ENCODE measurements around the gene FOXE1.
A peak's percentile ranks its signal among the peaks of the same experiment; 100 is the strongest.

FOXE1 gene

DNA sequence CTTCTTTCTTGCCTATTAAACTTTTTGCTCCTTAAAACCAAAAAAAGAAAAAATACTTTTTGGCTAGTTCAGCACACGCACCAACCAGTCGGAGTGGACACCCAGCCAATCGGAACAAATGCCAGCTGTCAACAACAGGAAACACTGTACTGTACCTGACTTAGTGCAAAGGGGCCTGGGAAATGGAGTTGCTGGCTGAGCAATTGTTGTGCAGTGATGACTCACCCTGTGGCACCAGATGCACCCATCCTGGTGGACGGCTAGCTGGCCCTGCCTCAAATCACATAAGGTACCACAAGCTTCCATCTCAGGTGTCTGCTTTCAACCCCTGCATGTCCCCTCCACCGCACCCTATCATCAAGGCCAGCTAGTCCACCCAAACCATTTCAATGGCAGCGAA, 20.9 kb downstream of the FOXE1 start:
- H3K36me3 ChIP-seq (ENCODE audit: insufficient read depth, low read length): no peaks in the 10 kb centered on the region
- H3K4me1 ChIP-seq (ENCODE audit: control insufficient read depth, insufficient read depth, low read length): peaks cover 15% of the 10 kb centered on the region
- no peak overlapping the region for H3K4me3 ChIP-seq (ENCODE audit: low read length)
- H3K4me2 ChIP-seq (ENCODE audit: low read length): no peak overlapping the region
- H3K27me3 ChIP-seq (ENCODE audit: control insufficient read depth, insufficient read depth, low read length): peaks cover 16% of the 10 kb centered on the region
- no peaks in the 10 kb centered on the region for H3K9me3 ChIP-seq (replicated peaks; ENCODE audit: low read length)
- no peak overlapping the region for H3K9ac ChIP-seq (ENCODE audit: low read depth, low read length)

DNA sequence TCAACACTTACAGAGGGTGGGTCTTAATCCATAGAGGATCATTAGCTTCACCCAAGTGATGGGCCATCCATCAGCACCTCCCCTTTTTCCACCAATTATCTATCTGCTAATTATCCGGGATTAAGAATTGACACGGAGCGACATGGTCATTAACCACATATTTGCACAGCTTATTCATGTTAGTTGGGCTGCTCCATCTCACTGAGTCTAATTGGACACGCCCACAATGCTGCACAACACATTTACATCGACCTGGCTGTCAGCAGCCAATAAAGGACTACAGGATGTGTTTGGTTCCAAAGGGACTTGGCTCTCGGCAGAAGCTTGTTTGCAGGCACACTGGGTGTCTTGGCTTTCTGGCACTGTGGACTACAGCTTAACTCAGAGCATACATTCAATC, 21.6 kb downstream of the FOXE1 start:
- no peaks in the 10 kb centered on the region for H3K36me3 ChIP-seq (ENCODE audit: insufficient read depth, low read length)
- peaks cover 11% of the 10 kb centered on the region for H3K27me3 ChIP-seq (ENCODE audit: control insufficient read depth, insufficient read depth, low read length)
- H3K9me3 ChIP-seq (replicated peaks; ENCODE audit: low read length): no peaks in the 10 kb centered on the region
- H3K9ac ChIP-seq (ENCODE audit: low read depth, low read length): no peak overlapping the region
- H3K4me1 ChIP-seq (ENCODE audit: control insufficient read depth, insufficient read depth, low read length): peaks cover 15% of the 10 kb centered on the region
- no peak overlapping the region for H3K4me2 ChIP-seq (ENCODE audit: low read length)
- no peak overlapping the region for H3K4me3 ChIP-seq (ENCODE audit: low read length)

DNA sequence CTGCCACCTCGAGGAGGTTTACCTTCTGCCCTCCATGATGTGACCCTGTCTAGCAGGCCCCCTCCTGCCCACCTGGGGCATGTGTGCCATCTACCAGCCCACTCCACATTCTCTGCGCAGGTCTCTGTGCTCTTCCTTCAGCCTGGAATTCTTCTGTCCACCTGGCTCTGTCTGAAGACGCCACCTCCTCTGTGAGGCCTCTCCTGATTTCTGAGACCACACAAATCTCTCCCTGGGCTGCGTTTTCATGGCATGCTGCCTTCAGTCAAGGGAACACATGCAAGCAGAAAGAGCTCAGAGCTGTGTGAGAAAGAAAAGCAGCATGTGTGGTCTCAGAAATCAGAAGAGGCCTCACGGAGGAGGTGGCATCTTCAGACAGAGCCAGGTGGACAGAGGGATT, 22.1 kb downstream of the FOXE1 start:
- H3K4me1 ChIP-seq (ENCODE audit: control insufficient read depth, insufficient read depth, low read length): peaks cover 15% of the 10 kb centered on the region
- no peaks in the 10 kb centered on the region for H3K9me3 ChIP-seq (replicated peaks; ENCODE audit: low read length)
- no peak overlapping the region for H3K9ac ChIP-seq (ENCODE audit: low read depth, low read length)
- H3K36me3 ChIP-seq (ENCODE audit: insufficient read depth, low read length): no peaks in the 10 kb centered on the region
- H3K4me2 ChIP-seq (ENCODE audit: low read length): no peak overlapping the region
- peaks cover 10% of the 10 kb centered on the region for H3K27me3 ChIP-seq (ENCODE audit: control insufficient read depth, insufficient read depth, low read length)
- H3K4me3 ChIP-seq (ENCODE audit: low read length): no peak overlapping the region

DNA sequence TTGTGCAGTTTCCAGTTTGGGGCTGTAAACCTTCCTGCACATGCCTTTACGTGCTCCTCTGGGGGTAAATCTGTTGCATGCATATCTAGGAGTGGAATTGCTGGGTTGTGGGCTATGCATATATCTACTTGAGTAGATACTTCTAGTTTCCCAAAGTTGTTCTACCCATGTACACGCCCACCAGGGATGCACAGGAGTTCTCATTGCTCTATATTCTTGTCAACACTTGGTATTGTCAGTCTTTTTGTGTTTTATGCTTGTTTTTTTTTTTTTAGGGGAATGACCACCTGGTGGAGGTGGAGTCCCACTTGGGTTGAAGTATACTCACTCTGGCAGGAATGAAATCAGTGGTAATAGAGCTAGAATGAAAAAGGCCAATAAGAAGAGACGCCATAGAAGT, 23.0 kb downstream of the FOXE1 start:
- Histone ChIP-seq H3K9ac (ENCODE audit: low read depth, low read length) (peak overlapping the region; percentile 19), H3K4me3 (ENCODE audit: low read length) (no peak overlapping the region), H3K36me3 (ENCODE audit: insufficient read depth, low read length) (no peaks in the 10 kb centered on the region), H3K4me1 (ENCODE audit: control insufficient read depth, insufficient read depth, low read length) (peaks cover 15% of the 10 kb centered on the region), H3K27me3 (ENCODE audit: control insufficient read depth, insufficient read depth, low read length) (peaks cover under 1% of the 10 kb centered on the region), H3K9me3 (replicated peaks; ENCODE audit: low read length) (no peaks in the 10 kb centered on the region), H3K4me2 (ENCODE audit: low read length) (peak overlapping the region; percentile 71)

DNA sequence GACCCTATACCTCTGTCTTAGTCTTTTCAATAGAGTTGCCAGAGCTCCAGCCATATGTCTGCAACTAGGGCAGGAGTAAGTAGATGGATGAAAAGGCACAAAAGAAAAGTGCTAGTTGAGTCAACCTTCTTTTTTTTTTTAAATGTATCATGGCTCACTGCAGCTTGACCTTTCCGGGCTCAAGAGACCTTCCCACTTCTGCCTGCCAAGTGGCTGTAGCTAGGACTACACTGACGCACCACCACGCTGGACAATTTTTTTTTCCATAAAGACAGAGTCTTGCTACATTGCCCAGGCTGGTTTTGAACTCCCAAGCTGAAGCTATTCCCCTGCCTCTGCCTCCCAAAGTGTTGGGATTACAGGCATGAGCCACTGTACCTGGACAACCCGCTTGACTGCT, 27.3 kb downstream of the FOXE1 start:
- no peak overlapping the region for H3K4me2 ChIP-seq (ENCODE audit: low read length)
- peaks cover 15% of the 10 kb centered on the region for H3K4me1 ChIP-seq (ENCODE audit: control insufficient read depth, insufficient read depth, low read length)
- no peak overlapping the region for H3K4me3 ChIP-seq (ENCODE audit: low read length)
- H3K36me3 ChIP-seq (ENCODE audit: insufficient read depth, low read length): no peaks in the 10 kb centered on the region
- H3K9ac ChIP-seq (ENCODE audit: low read depth, low read length): no peak overlapping the region
- no peaks in the 10 kb centered on the region for H3K27me3 ChIP-seq (ENCODE audit: control insufficient read depth, insufficient read depth, low read length)
- no peaks in the 10 kb centered on the region for H3K9me3 ChIP-seq (replicated peaks; ENCODE audit: low read length)

DNA sequence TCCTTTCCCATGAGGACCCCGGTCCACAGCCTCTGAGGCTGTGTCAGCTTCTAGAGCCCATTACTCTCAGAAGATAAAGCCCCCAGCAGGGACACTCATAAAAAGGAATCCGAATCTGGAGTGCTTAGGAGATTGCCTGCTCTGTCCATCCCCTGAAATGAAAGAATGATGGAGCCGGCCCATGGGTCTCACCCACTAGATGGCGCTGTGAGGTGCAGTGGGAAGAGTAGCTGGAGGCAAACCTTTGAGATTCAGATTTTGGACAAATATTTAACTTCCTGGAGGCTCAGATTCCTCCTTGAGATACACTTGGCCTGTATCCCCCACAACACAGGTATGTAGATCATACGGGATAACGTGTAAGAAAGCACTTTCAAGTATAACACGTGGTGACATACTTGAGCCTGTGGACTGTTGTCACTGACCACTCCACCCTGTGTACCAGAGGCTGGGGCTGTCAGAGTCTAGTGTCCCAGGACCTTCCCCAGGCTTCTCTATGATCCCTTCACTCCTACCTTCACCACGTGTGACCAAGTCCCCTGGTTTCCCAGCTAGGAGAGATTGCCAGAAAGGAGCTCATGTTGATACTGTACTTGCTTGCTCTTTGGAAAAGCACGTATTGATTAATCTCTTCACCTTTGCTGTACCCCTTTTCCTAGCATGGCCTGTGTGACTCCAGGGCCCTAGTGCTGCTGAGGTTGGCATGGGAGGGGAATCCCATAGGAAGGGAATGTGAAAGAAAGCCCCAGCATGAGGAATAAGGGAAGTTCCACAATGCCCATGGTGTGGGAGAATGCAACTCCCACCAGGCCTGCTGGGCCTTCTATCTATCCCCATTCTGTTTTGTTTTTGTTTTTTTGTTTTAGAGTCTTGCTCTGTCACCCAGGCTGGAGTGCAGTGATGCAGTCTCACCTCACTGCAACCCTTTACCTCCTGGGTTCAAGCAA, 37.2 kb downstream of the FOXE1 start:
- Histone ChIP-seq H3K9me3 (replicated peaks; ENCODE audit: low read length) (peaks cover 3% of the 10 kb centered on the region), H3K4me2 (ENCODE audit: low read length) (no peak overlapping the region), H3K9ac (ENCODE audit: low read depth, low read length) (no peak overlapping the region), H3K4me1 (ENCODE audit: control insufficient read depth, insufficient read depth, low read length) (no peaks in the 10 kb centered on the region), H3K4me3 (ENCODE audit: low read length) (no peak overlapping the region), H3K27me3 (ENCODE audit: control insufficient read depth, insufficient read depth, low read length) (peaks cover 13% of the 10 kb centered on the region), H3K36me3 (ENCODE audit: insufficient read depth, low read length) (no peaks in the 10 kb centered on the region)

DNA sequence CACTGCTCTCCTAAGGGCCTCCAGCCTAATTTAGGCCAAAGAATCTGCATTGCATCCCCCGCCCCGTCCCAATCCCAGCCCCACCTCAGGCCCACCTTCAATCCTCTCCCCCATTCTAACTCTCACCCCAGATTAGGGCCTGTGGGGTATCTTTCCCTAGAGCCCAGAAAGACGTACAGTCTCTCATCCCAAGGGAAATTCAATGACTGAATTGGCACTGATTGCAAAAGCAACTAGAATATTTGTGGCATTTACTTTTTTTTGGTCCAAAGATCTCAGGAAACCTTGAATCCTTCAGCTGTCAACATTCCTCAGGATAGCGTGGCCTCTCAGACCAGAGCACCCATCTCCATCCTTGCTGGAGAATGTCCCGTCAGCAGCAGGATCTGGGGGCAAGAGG, 38.7 kb downstream of the FOXE1 start:
- Histone ChIP-seq H3K36me3 (ENCODE audit: insufficient read depth, low read length) (no peaks in the 10 kb centered on the region), H3K4me2 (ENCODE audit: low read length) (no peak overlapping the region), H3K4me1 (ENCODE audit: control insufficient read depth, insufficient read depth, low read length) (no peaks in the 10 kb centered on the region), H3K27me3 (ENCODE audit: control insufficient read depth, insufficient read depth, low read length) (peaks cover 13% of the 10 kb centered on the region), H3K9me3 (replicated peaks; ENCODE audit: low read length) (peaks cover 3% of the 10 kb centered on the region), H3K4me3 (ENCODE audit: low read length) (no peak overlapping the region), H3K9ac (ENCODE audit: low read depth, low read length) (no peak overlapping the region)

DNA sequence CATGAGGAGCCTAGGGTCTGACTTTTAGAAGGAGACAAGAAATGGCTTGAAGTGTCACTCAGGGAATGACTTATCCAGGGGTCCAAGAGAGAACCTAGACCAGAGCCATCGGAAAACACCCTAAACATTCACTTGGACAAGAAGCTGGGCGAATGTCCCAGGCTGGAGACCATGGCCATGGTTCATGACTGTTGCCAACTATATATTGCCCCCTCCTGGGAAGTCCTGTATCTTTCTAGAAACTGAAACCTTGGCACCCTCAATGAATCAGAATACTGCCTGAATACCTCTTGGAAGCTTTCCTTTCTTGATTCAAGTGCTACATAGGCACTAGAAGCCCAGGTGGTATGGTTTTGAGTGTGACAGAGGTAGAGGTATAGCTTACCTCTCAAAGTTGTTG, 39.4 kb downstream of the FOXE1 start:
- Histone ChIP-seq H3K27me3 (ENCODE audit: control insufficient read depth, insufficient read depth, low read length) (peaks cover 13% of the 10 kb centered on the region), H3K9ac (ENCODE audit: low read depth, low read length) (no peak overlapping the region), H3K4me1 (ENCODE audit: control insufficient read depth, insufficient read depth, low read length) (no peaks in the 10 kb centered on the region), H3K4me3 (ENCODE audit: low read length) (no peak overlapping the region), H3K9me3 (replicated peaks; ENCODE audit: low read length) (peaks cover 3% of the 10 kb centered on the region), H3K36me3 (ENCODE audit: insufficient read depth, low read length) (no peaks in the 10 kb centered on the region), H3K4me2 (ENCODE audit: low read length) (no peak overlapping the region)

DNA sequence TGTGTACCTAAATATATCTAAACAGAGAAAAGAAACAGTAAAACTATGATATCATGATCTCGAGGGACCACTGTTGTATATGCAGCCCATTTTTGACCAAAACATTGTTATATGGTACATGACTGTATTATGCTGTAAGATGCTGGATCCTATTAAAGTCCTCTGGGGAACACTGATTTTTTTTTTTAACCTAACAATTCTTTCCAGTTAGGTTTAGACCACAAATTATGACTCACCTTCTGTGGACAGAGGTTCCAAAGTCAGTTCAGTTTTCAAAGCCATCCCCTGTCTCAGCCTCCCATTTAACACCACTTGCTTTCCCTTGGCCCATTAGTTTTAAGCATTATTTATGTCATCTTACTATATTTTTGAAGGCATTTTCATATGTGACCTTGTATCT, 42.2 kb downstream of the FOXE1 start:
- Histone ChIP-seq H3K27me3 (ENCODE audit: control insufficient read depth, insufficient read depth, low read length) (no peaks in the 10 kb centered on the region), H3K4me1 (ENCODE audit: control insufficient read depth, insufficient read depth, low read length) (no peaks in the 10 kb centered on the region), H3K9ac (ENCODE audit: low read depth, low read length) (no peak overlapping the region), H3K4me2 (ENCODE audit: low read length) (no peak overlapping the region), H3K4me3 (ENCODE audit: low read length) (no peak overlapping the region), H3K9me3 (replicated peaks; ENCODE audit: low read length) (peaks cover 3% of the 10 kb centered on the region), H3K36me3 (ENCODE audit: insufficient read depth, low read length) (no peaks in the 10 kb centered on the region)

DNA sequence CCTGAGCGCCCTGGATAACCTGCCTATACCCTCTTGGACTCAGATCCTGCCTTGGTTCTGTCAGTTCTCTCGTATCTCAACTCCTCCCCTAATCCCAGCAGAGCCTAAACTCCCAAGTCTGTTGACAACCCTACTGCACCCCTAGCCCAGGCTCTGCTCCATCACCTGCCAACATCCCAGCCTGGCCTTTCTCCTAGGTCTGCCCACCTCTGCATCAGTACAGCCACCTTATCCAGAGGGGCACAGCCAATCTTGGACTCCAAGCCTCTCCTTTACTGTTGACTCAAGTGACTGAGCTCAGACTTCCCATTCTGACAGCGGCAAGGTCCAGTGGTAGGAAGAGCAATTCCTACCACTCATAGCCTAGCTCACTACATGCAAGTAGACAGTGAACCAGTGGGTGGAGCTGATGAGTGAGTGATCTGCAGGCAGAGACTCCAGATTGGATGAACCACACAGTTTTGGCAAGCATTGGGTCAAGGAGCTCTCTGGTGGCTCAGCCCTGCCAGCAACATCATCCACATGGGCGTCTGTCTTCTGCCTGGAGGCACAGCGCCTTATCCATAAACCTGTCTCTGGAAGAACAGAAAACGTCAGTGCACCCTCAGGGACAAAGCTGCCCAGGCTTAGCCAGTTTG, 42.8 kb downstream of the FOXE1 start:
- Histone ChIP-seq H3K4me2 (ENCODE audit: low read length) (no peak overlapping the region), H3K4me3 (ENCODE audit: low read length) (no peak overlapping the region), H3K9me3 (replicated peaks; ENCODE audit: low read length) (peaks cover 3% of the 10 kb centered on the region), H3K9ac (ENCODE audit: low read depth, low read length) (no peak overlapping the region), H3K4me1 (ENCODE audit: control insufficient read depth, insufficient read depth, low read length) (no peaks in the 10 kb centered on the region), H3K36me3 (ENCODE audit: insufficient read depth, low read length) (no peaks in the 10 kb centered on the region), H3K27me3 (ENCODE audit: control insufficient read depth, insufficient read depth, low read length) (no peaks in the 10 kb centered on the region)

DNA sequence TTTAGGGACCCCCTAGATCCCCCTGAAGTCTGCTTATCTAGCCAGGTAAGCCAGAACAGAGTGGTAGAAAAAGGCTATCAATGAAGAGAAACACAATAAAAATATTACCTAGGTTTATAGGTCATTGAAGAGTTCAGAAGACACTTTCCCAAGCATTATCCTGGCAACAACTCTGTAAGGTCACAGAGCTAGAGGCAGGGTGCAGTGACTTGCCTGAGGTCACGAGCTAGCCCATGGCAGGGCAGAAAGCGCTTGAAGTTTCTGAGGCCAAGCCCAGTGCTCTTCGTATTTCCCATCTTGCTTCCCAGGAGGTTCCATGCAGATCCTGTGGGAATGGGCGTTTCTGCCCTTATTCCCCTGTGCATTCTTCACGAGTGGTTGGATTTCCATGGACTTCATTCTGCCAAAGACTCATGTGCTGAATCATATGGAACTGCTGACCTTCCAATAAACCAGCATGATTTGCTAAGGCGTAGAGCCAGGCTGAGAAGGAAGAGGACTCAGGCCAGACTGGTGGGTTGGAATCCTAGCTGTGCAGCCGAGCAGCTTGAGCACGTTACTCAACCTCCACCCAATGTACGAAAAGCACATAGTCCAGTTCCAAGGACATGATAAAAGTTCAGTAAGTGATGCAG, 47.2 kb downstream of the FOXE1 start:
- no peaks in the 10 kb centered on the region for H3K4me1 ChIP-seq (ENCODE audit: control insufficient read depth, insufficient read depth, low read length)
- H3K9ac ChIP-seq (ENCODE audit: low read depth, low read length): no peak overlapping the region
- H3K4me3 ChIP-seq (ENCODE audit: low read length): no peak overlapping the region
- no peaks in the 10 kb centered on the region for H3K27me3 ChIP-seq (ENCODE audit: control insufficient read depth, insufficient read depth, low read length)
- H3K9me3 ChIP-seq (replicated peaks; ENCODE audit: low read length): no peaks in the 10 kb centered on the region
- peaks cover under 1% of the 10 kb centered on the region for H3K36me3 ChIP-seq (ENCODE audit: insufficient read depth, low read length)
- no peak overlapping the region for H3K4me2 ChIP-seq (ENCODE audit: low read length)
